A549 treated with CpdA at 1 μM for 4 hours (cell line): Measurements from ENCODE around the gene TMEM237. TPM values are rescaled to one million over a fixed set of nuclear protein-coding genes. Genes with fewer than 3 reads are reported as not detected.

Experiments used
- total RNA-seq: library from RNA; stranded (reverse); fragments of 200-300 nt; extraction: Qiagen RNA extraction; gene quantifications from 5 replicates; pipeline ENCODE4 v1.2.3, GENCODE V29; 2022; ENCODE audit warnings: low read depth

The TMEM237 gene, protein sequence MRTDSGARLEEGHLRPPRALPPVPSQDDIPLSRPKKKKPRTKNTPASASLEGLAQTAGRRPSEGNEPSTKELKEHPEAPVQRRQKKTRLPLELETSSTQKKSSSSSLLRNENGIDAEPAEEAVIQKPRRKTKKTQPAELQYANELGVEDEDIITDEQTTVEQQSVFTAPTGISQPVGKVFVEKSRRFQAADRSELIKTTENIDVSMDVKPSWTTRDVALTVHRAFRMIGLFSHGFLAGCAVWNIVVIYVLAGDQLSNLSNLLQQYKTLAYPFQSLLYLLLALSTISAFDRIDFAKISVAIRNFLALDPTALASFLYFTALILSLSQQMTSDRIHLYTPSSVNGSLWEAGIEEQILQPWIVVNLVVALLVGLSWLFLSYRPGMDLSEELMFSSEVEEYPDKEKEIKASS
- 15.9 to 23.8 TPM (median 18.6 TPM) in 5 replicates for total RNA-seq

DNA sequence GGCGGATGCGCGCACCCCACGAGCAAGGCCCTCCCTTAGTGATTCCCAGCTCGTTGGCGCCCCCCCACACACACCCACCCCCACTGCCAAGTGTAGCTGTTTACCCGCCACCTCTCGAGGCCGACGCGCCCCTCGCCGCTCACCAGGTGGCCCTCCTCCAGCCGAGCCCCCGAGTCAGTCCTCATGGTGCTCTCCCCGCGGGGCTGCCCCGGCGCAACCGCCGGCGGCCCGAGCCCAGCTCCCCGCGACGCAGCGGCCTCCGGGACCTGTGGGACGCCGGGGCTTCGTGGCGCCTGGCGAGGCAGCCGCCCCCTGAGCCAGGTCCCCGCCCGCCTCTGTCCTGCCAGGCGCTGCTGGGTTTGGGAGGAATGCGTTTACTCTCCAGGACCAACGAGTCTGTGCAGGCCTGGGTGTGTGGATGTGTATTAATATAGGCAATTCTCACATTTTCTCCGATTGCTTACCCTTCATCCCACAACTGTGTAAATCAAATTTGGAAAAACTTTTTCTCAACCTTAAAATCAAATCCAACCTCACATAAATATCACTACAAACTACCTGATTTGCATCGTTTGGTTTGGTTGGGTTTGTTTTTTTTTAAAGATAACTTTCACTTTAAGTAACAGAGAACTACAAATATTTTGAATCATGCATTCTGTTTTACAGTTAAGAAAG, at the start of gene TMEM237:
TSS of gene TMEM237 (minus strand) at position 288 of the 675 bp plus-strand sequence. CDS start at position 185, 103 bp downstream.

Other genes with a start within 250 kb of the TMEM237 start
- 11.2 to 15.7 TPM (median 12.7 TPM) in 5 replicates for gene TRAK2, start 192.0 kb downstream of the TMEM237 start, total RNA-seq
- 17.5 to 25.7 TPM (median 22.6 TPM) in 5 replicates for gene STRADB, start 191.8 kb downstream of the TMEM237 start, total RNA-seq
- gene MPP4, start 55.1 kb upstream of the TMEM237 start, total RNA-seq = 0.07 to 0.18 TPM (median 0.14 TPM) in 5 replicates
- gene ALS2, start 137.4 kb upstream of the TMEM237 start, total RNA-seq = 9.3 to 14.0 TPM (median 11.6 TPM) in 5 replicates
- gene CDK15, start 163.0 kb upstream of the TMEM237 start, total RNA-seq = not detected in 5 replicates